Stimulated activated CD8-positive, alpha-beta memory T cell treated with anti-CD3 and anti-CD28 coated beads, Interleukin-2, amount 100 ng/mL, for 48 hours (primary cell): ENCODE measurements around the gene IGSF9B.

Source experiments
- DNase-seq, 2 donors: peaks; one replicate each; pipeline ENCODE4 v3.0.0-alpha.2; 2020; ENCODE audit warnings: low read depth in 2 of 2

The IGSF9B gene

DNA sequence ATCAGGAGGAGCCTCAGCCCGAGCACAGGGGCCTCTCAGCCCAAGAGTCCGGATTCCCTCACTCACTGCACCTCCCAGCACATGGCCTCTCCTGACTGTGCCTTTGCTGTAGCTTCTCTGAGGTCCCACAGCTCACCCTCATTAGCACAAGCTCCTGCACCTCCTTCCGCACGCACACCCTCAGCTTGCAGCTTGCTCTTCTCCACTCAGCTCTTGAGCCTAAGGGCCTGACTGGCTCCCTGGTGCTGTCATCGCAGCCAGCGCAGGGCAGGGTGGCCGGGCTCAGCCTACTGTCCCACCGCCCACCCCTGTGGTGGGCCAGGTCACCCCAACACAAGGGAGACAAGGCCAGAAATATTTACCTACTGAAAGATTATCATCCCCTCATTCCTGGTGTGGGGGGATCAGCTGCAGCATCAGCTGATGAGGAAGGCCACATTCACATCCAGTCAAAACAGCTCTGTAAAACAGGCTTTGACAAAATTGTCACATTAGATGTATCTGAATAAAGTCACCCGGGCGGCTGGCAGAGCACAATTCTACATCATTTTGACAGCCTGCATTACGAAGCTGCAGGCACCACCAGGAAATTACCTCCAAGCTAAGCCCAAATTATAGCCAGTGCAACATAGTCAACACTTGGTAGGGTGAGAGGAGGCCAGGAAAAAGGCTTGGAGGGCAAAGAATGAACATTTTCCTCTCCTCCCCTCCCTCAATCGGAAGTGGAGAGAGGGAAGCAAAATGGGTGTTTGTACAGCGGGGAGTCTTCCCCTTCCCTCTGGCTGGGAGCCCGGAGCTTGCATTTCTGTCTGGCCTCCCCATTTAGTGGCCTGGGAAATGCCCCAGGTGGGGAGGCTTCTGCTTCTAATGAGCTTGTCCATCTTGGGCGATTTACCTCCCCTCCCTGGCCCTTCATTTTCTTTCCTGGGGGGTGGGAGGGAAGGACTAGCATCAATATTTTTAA lies 29.5 kb upstream of the IGSF9B start:
- no peak for DNase-seq

DNA sequence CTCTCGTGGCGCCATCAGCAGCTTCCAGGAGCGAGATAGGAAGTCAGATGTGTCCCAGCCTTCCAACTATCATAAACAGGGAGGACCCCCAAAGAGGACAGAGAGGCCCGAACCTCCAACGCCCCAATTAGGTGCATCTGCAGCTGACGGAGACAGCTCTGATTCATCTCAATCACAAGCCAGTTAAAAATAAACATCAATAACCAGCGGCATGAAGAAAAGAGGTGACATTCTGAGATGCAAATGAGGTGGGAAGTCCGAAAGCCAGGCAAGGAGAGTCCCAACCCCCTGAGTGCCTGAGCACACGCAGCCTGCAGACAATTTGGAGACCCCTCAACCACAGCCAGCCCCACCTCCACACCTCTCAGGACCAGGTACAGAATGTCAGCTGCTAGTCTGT lies 28.1 kb upstream of the IGSF9B start:
- DNase-seq: no peak

DNA sequence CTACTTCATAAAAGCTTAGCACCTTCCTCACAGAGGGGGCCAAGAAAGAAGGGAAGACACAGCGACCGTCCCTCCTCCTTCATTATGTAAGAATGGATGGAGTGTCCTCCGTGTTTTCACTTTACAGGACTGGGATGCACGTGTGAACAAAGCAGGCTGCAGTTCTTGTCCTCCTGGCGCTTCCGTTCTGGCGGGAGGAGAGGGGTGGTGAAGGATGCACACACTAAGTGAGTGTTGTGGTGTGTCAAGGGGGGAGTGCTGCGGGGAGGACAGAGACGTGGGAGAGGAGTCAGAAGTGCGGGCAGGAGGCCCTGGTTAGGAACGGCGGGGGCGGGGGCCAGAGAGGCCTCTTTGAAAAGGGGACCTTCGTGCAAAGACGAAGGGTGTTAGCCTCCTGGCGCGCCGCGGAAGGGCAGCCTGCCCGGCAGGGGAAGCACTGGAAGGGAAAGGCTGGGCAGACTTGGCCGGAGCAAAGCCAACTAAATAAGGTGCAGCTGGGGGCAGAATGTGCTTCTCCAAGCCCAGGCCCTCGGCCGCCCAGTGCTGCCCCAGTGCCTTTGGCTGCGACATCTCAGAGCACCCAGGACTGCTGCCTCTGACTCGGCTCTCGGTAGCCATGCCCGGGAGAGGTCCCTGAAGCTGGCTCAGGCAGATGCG lies 27.0 kb upstream of the IGSF9B start:
- no peak for DNase-seq

DNA sequence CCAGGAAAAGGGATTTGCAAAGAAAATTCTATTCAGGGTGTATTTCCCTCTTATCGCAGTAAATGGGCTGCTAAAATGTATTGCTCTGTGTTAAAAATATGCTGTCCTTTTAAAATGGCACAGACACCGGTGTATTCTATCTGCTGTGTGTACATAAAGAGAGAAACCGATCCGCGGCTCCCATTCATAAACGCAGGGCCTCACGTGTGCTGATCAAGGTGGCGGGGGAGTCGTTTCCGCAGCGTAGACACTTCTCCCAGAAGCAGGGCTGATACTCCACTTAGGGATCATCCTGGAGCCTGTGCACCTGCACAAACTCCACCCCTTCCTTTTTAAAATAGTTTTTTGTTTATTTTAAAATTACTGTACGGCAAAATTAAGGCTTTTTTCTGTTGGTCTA lies 26.1 kb upstream of the IGSF9B start:
- DNase-seq: no peak

DNA sequence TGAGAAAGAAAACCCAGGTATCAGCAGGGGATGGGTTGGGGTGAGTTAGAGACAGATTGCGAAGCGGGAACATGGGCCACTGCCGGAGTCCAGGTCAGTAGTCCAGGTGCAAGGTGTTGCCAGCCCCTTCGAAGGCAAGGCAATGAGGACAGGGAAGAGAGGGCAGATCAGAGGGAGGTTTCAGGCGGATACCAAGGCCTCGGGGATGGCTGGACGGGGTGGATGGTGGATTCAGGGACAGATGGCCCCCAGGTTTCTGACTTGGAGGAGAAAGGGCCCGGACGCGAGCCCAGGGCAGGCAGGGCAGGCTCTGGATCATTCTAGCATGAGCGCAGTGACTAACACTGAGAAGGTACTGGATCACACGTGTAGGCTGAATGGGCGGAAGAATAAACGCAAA lies 25.4 kb upstream of the IGSF9B start:
- no peak for DNase-seq

DNA sequence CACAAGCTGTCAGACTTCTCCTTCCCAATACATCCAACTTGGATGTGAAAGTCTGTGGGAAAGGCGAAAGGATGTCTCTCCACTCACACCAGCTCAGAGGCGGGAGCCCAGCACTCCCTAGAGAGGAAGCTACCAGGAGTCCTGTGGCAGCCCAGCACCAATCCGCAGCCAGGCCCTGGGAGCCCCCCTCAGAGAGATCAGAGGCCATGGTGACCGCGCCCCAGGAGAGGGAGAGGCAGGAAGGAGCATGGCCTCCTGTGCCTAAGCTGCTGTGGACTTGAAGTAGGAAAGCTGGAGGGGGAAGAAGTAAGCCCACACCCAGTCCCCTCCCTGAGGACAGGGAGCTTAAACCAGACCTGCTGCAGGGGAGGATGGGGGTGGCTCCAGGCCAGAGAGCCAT lies 24.4 kb upstream of the IGSF9B start:
- no peak for DNase-seq

DNA sequence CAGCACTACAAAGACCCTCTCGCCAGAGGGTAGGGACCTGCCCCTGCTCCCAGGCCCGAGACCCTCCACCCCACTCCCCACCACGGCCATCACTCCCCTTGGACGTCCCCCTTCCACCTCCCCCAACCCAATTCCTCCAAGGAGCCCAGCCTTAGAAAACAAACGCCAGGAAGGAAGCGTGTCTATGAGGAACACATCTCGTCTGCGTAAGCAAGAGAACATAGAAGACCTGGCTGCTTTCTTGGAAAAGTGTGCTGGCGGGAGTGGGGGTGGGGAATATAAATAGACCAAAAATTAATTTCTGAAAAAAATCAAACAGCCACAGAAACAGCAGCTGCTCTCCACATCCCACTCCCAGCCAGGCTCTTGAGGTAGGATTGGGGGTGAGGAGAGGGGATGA lies 23.9 kb upstream of the IGSF9B start:
- no peak for DNase-seq

DNA sequence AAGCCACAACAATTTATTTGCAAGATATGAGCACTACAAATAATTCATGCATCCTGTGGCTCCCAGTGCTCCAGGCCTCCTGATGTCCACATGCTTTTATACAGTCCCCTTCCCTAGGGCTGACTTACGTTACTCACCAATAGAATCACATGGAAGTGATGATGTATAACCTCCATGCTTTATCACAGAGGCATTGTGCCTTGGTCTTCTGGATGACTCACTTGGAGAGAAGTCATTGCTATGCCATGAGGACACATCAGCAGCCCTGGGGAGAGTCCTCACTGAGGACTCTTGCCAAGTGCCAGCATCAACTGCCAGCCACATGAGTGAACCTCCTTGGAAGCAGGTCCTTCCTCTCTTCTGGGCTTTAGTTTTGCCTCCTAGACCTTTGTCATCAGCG lies 22.0 kb upstream of the IGSF9B start:
- no peak for DNase-seq

DNA sequence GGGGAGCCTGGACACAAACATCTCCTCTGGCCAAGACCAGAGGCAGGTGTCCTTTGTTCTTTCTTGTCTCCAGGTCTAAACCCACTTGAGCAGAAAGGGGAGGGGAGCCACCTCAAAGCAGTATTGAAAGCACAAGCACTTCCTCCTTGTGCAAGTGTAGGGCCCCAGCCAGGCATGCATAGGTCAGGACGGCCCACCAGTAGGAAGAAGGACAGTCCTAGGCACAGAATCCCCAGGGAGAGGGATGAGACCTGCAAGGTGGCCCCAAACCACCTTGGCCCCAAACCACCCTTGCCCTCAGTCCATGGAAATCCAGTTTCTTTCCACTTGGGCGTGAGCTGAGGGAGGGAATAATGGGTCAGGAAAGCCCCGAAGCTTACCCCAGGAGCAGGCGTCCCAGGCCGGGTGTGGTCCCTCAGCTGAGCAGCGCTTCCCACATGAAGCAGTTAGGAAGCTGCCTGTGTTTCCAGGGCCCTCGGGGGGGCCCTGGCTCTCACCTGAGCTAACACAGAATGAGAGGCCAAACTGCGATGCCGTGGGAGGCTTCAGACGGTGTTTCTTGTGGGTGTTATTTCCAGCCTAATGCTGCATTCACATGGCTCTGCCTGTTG lies 20.4 kb upstream of the IGSF9B start:
- DNase-seq: no peak

DNA sequence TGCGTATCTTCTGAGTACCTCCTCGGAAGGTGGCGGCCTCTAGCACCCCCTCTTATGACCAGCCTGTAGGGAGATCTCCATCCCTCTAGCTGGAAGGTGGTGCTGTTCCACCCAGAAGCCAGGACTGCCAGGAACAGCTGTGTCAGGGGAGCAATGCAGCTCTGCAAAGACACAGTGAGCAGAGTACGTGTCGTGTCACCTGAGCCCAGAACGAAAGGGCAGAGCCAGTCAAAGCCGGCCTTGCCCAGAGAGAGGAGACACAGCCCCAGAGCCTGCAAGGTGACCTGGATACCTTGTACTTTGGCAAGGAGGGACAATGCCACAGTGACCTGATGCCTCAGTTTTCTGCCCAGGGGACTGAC lies 18.7 kb upstream of the IGSF9B start:
- no peak for DNase-seq

DNA sequence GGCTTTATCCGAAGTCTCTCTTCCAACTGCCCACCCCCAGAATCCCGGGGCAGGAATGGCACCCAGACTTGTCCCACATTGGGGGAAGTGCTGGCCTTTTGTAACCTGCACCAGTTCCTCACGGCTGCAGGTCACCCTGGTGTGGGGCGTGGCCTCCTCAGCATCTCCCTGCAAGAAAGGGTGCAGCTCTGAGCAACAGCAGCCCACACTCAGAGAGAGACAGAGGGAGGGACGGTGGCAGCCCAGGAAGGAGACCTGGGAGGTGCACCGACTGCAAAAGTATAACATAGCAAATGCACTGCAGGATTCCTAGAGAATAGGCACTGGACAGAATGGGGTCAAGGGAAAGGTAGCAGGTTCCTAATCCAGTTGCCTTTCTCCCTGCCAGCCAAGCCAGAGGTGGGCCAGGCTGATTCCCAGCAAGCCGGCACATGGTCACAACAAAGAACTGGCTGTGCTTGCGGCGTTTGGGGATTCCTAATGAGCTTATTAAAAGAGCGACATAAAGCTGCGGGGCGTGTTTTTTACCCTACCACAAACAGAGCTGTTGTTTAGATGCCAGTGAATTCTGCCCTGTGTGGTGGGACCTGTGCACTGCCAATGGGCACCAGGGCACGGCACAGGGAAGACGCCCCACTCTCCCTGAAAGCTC lies 18.2 kb upstream of the IGSF9B start:
- no peak for DNase-seq

DNA sequence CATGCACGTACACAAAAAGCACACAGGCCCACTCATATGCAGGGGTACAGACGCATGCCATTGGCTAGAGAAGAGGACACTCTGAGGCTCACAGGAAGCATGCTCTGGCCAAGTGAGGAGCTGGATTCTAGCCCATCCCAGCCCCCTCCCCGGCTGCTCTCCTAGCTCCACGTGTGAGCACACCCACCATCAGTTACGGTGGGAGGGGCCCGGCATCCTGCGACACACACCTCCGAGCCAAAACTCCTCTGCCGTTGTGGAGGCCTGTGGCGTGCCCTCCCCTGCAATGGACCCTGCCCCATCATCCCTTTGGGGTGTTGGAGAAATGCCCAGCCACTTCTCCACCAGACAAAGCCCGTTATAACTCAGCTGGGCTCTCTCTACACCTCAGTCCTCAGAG lies 15.1 kb upstream of the IGSF9B start:
- DNase-seq: no peak

DNA sequence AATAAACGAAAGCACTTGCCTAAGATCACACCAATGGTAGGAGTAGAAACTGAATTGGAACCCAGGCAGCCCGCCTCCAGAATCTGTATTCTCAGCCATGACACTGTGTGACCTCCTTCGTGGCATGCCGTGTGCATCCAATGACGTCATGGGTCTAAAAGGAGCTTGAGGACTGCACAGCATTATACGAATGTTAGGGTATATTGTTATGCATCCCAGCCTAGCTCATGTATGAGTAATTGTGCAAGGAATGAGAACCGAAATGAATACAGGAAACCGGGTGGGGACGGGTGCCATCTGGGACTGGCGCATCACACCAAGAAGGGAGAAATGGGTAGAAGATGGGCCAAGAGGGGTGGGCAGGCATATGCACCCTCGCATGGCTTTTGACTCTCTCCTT lies 12.3 kb upstream of the IGSF9B start:
- no peak for DNase-seq

DNA sequence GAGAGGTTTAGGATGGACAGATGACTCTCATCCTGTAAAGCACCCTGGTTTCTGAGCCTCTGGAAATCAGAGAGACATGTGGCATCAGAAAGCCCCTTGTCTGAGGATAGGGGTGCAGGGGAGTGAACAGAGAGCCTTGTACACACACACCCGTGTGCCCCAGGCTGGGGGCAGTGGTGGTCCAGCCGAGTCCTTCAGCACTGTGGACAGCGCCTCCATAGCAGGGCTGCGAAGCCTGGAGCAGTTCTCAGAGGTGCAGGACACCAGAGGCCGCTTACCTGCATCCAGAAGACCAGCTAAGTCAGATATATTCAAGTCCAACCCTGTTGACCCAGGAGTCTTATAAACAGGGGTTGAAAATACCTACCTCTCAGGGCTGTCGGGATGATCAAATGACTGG lies 11.5 kb upstream of the IGSF9B start:
- DNase-seq: no peak

DNA sequence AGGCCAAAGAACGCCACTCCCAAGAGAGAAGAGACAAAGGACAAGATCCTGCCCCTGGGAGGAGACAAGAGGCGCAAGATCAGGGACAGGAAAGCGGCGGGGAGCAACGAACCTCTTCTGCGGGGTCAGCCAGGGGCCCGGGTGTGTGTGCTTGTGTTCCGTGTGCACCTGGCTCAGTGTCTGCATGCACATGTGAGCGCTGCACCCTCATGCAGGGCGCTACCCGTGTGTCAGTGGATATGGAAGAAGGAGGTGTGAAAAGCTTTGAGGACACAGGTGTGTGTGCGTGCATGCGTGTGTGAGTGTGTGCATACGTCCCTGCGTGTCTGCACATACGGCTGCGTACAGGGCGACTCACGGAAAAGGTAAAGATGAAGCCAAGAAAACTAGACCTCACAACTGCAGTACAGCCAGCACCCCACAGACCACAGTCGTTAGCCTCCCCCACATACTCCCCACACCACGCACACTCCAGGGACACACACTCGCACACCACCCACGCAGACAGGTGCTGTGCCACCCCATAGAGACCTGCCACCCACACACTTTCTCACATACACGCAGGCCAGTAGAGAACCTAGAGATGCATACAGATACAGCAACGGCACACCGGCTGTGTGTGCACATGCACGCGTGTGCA lies 11.0 kb upstream of the IGSF9B start:
- DNase-seq: no peak

DNA sequence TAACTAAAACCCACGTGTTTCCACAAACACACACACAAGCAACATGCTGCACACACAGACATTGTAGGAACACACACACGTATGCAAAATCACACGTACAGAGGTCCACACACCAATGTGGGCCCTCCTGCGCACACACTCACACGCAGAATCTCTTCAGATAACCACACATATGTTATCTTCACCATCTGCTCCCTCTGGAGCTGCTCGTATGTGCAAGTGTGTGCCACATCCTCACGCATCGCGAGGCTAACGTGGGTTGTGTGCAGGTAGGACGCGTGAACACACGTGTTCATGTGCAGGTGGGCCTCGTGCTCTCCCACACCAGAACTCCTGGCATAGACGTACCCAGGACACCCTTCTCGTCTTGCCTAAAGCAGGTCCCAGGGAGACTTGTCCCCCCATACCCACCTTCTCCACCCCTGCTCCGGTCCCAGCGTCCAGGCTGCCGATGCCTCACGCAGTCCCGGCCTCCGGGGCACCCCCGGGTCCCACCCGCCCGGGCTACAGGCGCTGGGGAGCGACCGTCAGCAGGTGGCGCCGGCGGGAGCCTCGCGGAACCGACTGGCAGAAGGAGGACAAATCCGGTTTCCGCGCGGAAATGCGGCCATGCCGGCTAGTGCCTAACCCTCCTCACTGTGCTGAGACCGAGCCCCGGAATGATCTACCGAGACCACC lies 10.3 kb upstream of the IGSF9B start:
- peak; percentile 64 to 72 for DNase-seq

DNA sequence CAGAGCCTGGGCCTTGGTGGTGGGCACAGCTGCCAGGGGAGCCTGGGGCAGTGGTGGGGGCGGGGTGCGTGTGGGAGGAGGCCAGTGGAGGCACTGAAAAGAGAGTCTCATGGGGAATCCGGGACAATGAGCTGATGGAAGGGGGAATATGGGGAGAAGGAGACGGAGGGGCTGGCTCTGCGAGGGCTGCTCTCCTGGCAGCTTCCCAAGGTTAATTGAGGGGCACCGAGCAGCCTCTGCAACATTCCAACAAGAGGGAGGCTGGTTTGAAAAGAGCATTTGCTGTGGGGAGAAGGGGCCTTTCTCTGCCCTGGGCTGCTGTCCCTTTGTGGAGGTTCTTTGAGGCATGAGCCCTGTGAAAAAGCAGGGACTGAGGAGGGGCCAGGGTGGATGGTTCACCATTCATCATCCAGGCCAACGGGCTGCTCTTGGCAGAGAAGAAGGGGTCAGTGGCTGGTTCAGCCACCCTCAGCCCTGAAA lies 9.4 kb upstream of the IGSF9B start:
- no peak for DNase-seq

DNA sequence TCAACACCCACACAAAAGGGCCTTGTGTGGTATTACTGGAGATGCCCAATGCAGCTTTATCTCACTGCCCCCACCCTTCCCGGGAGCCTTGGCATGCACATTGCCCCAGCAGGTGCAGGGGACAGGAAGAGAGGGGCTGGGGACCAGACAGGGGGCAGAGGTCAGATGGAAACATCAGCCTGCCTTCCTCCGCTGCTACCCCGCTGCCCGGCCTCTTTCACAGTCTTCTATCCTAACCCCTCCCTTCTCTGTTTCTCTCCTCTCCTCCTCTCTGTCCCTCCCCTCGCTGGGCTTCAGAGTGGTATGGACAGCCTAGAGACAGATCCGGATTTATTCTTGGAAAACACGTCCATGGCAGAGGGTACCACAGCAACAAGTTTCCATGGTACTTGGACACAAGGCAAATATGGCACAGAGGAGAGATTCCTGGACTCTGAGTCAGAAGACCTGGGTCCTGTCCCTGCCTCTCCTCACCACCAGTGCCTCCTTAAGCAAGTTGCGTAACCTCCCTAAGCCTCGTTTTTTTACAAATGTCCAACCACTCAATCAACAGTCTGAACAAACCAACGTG lies 8.3 kb upstream of the IGSF9B start:
- DNase-seq: no peak

DNA sequence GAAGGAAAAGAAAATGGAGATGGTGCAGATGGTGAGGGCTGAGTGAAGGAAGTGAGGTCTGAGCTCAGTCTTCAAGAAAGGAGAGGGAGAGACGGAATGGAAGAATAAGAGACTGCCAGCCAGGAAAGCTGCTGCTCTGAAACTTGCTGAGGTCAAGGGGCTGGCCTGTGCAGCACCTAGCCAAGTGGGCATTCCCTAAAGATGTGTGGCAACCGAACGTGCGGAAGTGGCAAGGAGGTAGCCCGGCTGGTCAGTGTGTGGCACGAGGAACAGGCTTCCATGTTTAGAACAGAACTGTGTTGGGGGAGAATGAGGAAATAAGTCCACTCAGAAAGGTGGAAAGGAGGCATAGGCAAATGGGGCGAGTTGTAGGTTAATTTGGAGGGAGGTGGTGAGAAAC lies 7.6 kb upstream of the IGSF9B start:
- no peak for DNase-seq

DNA sequence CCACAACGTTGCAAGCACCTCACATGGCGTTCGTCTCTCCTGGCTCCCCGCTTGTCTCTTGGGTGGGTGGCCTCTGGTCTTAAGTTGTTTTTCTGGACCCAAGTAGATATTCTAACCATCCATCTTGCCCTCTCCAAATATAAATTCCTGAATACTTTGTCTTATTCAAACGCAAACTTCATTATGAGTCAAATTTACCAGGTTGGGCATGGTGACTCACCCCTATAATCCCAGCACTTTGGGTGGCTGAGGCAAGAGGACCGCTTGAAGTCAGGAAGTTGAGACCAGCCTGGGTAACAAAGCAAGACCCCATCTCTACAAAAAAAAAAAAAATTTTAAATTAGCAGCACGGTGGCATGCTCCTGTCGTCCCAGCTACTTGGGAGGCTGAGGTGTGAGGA lies 5.1 kb upstream of the IGSF9B start:
- no peak for DNase-seq

DNA sequence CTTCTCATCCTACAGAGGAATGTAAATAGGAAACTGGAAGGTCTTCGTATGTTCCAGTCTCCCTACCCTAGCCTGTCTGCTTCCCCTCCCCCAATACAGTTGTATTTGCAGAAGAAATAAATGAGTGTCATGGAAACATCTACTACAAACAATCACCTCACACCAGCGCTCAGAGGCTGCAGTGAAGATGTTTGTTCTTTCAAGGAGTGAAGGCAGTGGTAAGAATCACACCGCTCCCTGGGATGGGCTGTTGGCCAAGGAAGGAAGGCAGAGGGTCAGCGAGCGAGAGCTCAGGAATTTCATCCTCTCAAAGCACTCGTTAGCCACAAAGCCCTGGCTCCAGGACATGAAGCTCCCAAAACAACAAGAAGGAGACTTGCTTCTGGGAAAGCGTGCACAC lies 1.1 kb upstream of the IGSF9B start:
- no peak for DNase-seq
